Forelimb muscle (tissue), 1 donor: ENCODE measurements around the gene NCKIPSD. TPM values are rescaled to one million over a fixed set of nuclear protein-coding genes. Genes with fewer than 3 reads are reported as not detected.
"Not testable (repeated sequence)": the region's sequence is repeated elsewhere in the genome, so short reads cannot be mapped to it uniquely, and the experiment has no call there.

Experiments used
- DNase-seq: peaks from one replicate; pipeline ENCODE4 v3.0.0-alpha.2; 2013; ENCODE audit warnings: low read depth
- polyA plus RNA-seq: library from polyadenylated mRNA; unstranded; fragments of 120-200 nt; gene quantifications from one replicate; pipeline ENCODE4 v1.2.1, GENCODE V29; 2013; ENCODE audit not compliant: insufficient read length

Gene NCKIPSD
- 8.1 TPM for polyA plus RNA-seq

DNA sequence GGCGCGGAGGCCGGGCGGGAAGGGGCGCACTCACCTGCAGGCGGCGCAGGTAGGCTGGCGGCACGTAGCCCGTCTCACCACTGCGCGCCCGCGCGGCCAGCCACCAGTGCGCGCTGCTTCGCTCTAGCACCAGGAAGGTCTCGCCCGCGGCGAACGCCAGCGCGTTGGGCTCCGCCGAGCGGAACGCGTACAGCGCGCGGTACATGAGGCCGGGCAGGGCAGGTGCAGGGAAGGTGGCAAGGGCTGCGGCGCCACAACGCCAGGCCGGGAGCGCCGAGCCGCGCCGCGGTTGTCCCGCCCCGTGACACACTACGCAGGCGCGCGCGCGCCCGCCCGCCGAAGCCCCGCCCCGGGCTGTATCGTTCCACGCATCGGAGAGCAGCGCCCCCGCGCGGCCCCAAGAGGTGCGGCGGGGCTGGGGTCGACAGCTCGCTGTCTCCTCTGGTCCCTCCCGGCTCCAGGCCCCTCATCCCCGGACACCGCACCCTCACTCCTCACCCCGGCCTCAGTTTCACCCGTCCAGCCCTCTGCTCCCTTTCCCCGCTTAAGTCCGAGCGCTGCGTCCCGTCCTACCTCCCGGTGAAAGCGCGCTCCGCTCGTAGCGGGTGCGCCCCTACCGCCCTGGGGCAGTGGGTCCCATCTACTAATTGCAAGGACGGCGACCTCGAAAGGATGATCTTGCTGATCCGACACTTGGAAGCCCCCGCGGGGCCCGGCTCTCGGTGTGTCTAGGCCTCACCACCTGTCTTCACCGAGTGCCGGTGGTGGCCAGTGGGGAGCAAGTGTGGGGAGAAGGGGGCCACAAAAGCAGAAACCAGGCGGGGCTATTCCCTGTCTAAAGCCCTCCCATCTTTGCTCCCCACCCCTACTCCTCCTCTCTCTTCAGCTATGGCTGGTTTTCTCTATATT lies at the start of gene NCKIPSD:
Gene NCKIPSD, minus strand, starts transcription at position 313 of the 909 bp plus-strand sequence. Its CDS starts 108 bp downstream, at position 205.
- DNase-seq = no peak

DNA sequence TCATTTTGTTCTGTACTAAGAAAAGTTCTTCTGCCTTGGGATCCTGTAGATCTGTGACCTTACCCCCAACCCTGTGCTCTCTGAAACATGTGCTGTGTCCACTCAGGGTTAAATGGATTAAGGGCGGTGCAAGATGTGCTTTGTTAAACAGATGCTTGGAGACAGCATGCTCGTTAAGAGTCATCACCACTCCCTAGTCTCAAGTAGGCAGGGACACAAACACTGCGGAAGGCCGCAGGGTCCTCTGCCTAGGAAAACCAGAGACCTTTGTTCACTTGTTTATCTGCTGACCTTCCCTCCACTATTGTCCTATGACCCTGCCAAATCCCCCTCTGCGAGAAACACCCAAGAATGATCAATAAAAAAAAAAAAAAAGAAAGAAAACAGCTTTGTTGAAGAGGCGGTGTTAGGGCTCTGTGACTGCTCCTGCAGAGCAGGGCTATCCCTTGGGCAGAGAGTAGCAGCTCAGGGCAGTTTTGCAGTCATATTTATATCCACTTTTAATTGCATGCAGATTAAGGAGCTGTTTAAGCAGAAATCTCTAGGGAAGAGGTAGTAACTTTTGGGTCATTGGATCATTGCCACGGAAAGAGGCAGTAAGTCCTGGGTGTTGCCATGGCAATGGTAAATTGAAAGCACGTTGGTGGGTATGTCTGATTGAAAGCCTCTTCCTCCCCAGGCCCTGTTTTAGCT lies 49.5 kb upstream of the NCKIPSD start:
- DNase-seq = not testable (repeated sequence)

DNA sequence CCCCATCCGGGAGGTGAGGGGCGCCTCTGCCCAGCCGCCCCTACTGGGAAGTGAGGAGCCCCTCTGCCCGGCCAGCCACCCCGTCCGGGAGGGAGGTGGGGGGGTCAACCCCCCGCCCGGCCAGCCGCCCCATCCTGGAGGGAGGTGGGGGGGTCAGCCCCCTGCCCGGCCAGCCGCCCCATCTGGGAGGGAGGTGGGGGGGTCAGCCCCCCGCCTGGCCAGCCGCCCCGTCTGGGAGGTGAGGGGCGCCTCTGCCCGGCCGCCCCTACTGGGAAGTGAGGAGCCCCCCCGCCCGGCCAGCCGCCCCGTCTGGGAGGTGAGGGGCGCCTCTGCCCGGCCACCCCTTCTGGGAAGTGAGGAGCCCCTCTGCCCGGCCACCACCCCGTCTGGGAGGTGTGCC lies 48.8 kb upstream of the NCKIPSD start:
- not testable (repeated sequence) for DNase-seq

DNA sequence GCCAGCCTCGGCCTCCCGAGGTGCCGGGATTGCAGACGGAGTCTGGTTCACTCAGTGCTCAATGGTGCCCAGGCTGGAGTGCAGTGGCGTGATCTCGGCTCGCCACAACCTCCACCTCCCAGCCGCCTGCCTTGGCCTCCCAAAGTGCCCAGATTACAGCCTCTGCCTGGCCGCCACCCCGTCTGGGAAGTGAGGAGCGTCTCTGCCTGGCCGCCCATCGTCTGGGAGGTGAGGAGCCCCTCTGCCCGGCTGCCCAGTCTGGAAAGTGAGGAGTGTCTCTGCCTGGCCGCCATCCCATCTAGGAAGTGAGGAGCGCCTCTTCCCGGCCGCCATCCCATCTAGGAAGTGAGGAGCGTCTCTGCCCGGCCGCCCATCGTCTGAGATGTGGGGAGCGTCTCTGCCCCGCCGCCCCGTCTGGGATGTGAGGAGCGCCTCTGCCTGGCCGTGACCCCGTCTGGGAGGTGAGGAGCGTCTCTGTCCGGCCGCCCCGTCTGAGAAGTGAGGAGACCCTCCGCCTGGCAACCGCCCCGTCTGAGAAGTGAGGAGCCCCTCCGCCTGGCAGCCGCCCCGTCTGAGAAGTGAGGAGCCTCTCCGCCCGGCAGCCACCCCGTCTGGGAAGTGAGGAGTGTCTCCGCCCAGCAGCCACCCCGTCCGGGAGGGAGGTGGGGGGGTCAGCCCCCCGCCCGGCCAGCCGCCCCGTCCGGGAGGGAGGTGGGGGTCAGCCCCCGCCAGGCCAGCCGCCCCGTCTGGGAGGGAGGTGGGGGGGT lies 48.2 kb upstream of the NCKIPSD start:
- not testable (repeated sequence) for DNase-seq

DNA sequence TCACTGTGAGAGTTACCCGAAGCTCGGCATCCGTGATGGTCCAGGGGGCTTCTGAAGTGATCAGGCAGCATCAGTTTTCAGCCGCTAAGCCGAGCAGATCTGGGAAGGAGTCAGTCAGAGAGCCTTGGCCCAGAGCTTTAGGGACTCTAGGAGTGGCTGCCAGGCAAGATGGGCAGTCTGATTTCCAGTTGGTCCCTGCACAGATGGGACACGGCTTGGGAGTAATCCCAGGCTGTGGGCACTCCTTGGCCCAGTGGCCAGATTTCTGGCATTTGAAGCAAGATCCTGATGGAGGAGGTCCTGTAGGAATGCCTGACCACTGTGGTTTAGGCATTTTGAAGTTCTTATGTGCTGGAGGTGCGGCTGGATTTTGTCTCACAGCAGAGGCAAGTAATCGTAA lies 41.8 kb upstream of the NCKIPSD start:
- no peak for DNase-seq

DNA sequence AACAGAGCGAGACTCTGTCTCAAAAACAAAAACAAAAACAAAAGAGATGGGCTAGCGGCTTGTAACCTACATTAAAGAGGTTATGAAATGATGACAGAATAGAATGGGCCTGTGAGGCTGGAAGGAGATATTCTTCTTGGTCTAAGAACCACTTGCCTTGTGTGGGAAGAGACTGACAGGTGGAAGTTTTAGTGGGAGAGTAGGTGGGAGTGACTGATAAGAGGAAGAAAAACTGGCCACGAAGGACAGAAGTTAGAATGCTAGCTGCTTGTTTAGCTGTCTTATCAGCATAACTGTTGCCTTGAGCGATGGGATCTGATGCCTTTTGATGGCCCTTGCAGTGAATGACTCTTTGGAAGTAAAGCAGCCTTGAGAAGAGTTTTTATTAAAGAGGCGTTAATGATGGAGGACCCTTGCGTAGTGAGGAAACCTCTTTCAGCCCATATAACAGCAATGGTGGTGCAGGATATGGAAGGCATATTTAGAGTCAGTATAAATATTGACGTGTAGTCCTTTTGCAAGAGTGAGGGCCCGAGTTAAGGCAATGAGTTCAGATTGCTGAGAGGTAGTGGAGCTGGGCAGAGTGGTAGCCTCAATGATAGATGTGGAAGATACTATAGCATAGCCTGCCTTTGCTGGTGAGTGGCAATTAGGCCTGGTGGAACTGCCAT lies 39.6 kb upstream of the NCKIPSD start:
- not testable (repeated sequence) for DNase-seq

DNA sequence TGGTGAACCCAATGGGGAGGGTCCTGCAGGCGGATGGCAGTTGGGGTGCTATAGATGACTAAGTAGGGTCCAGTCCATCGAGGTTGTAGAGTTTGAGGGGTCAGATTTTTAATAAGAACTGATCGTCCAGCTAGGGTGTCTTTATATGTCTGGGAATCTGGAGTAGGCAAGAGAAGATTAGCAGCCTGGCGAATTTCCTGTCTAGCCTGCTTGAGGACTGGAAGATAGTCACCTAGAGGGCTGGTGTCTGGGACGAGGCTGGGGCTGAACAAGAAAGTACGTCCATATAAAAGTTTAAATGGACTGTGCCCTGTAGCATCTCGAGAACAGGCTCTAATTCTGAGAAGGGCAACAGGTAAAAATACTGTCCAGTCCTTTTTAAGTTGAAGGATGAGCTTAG lies 38.0 kb upstream of the NCKIPSD start:
- DNase-seq = no peak

DNA sequence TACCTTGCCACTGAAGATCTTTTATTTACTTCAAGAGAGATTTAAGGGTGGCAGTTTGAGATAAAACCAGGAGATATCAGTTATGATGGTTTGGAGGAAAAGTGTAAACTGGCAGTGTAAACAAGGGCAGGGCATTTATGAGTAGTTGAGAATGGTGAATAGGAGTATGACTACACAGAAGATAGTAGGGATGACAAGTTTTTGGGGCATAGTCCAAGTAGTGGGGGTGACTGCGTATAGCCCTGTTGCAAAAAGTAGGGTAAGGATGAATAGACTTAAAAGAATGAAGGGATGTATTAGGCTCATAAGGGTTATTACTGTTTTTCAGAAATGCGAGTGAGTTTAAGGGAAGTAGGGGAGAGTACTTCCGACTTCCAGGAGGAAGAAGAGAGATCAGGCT lies 37.6 kb upstream of the NCKIPSD start:
- not testable (repeated sequence) for DNase-seq

DNA sequence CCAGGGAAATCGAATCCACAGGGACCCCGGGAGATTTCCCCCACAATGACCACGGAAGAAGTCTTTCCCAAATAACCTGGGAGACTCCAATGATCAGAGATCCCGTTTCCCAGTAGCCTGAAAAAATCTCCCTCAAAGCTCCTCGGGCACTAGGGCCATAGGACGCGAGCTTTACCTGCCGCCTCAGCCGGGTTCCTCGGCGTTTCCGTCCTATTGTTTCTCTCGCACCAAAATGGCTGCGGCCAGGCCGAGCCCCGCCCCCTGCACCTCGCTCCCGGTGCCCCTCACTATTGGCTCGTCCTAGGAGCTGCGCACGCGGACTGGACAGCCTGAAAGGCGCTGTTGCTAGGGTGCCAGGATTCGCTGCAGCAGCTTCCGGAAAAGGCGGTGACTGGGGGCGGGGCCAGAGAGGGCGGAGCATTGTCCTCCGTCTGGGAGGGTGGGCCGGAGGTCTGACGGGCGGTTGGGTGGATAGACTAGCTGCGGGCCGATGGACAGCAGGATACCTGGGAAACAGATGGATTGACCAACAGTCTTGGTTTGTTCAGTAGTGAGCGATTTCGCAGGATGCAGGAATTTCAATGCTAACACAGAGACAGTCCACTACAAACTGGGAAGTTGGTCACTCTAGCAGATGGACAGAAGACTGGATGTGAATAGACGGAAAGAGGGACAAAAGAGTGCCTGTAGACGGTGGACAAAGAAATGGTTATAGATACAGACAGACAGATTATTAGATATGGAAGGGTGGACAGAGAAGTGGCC lies 31.4 kb upstream of the NCKIPSD start, which contains the start of gene IP6K2:
Gene IP6K2, minus strand, starts transcription at position 240 of the 765 bp plus-strand sequence. CDS start 21,930 bp downstream, outside the sequence.
- peak; percentile 94 for DNase-seq

DNA sequence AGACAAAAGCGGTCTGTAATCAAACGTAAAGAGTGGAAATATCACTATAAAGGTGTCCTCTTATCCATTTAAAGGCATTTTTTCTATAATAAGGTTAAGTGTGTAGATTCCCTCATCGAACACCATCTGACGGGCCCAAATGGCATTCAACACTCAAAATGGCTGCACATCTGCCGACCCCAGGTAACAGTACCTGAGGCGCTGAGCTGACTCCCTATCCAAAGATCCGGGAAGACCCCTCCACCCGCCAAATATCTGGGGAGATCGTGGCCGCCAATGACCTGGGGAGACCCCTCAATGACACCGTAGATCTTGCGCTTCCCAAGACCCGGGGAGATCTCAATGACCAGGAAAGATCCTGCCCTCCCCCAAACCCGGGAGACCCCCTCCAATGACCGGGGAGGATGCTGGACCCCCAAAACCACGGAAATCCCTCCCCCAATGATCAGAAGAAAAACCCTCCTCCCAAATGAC lies 30.8 kb upstream of the NCKIPSD start:
- DNase-seq = no peak

DNA sequence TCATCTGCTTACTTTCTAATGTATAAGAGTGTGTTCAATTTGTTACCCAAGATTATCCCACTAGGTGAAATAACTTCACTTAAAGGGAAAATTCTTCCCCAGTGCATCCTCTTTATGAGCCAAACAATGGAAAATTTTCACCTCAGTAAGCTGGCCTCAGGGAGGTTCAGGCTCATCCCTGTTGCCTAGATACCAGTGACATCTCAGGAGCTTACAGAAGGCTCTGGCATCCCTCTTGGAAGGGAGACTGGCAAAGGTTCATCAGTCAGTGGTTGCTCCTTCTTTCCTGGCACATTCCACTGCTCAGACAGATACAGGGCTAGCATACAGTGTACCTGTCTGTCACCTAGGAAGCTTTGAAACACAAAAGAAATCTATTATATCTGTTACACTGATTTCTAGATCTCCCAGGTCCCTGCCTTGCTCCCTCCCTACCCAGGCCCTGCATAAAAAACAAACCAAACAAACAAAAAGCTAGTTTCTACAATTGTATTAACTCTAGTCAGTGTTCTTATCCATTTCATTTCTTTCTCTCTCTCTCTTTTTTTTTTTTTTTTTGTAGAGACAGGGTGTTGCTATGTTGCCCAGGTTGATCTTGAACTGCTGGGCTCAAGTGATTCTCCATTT lies 29.6 kb upstream of the NCKIPSD start:
- no peak for DNase-seq

DNA sequence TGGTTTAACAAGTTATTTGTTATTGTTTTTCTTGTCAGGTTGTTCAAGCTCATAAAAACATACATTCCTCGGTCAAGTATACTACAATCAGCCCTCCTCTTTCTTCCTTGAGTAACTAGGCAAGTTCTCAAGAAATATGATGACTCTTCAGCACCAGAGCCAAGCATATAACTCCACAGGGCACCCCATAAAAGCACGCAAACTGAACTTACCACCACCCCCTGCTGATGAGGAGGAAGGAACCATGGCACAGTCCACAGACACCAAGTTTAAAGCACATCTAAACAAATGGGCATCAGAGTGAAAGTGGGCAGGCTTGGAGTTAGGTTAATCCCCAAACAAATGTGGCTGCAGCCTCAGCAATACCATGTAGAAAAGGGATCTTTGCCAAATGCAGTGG lies 26.0 kb upstream of the NCKIPSD start:
- no peak for DNase-seq

DNA sequence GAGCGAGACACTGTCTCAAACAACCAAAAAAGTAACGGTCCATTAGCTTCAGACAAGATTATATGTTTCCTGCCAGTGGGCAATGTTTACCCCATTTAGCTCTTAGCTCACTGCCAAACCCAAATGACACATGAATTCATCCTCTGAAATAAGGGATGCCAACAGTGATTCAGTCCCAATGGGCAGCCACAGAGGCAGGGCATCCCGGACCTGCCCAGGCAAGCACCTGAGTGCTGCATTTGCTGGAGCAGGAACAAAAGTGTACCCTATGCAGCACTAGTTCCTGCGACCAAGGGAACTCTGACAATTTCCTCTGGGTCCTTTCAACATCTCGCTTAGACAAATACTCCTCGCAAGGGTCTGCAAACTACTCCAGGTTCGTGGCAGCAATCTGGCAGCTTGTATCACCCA lies 23.3 kb upstream of the NCKIPSD start:
- no peak for DNase-seq

DNA sequence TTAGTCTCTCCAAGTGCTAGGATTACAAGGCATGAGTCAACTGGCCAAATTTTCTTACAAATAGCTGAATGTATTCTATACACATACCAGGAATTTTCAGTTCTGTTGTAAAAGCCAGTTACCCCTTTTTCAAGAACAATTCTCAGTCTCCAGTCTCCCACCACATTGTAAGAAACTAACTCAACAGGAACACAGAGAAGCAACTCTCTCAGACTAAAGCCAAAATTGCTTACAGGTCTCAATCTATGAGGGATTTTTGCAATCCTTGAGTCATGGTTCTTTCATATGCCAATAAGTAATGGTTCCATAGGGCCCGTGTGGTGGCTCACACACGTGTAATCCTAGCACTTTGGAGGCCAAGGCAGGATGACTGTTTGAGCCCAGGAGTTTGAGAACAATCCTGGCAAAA lies 22.8 kb upstream of the NCKIPSD start:
- no peak for DNase-seq

DNA sequence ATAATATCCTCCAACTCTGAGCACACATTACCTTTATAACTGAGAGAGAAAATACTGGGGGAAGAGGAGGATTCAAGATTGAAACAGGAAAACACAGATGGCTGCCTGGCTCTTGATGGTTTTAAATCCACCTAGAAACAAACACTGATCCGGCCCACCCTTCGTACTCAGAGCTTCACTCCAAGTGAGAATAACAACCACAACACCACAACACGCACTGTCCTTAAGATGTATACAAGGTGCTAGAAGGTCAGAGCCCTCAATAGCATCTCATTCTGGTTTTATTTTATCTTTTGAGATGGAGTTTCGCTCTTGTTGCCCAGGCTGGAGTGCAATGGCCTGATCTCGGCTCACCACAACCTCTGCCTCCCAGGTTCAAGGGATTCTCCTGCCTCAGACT lies 21.4 kb upstream of the NCKIPSD start:
- DNase-seq = no peak

DNA sequence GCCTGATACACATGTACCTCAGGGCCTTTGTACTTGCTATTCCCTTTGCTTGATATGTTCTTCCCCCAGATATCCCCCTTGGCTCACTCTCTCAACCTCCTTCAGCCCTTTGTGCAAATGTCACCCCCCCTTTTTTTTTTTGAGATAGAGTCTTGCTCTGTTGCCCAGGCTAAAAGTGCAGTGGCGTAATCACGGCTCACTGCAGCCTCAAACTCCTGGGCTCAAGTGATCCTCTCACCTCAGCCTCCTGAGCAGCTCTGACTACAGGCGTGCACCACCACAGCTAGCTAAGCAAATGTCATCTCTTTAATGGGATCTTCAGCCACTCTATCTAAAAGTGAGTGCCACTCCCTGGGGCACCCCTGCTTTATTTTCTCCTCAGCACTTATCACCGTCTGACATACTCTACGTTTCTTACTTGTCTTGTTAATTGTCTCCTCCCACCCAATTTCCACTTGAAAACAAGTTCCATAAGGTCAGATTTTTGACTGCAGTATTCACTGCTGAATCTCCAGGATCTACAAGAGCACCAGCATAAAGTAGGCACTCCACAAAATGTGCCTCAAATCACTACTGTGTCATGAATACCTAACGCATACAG lies 16.7 kb upstream of the NCKIPSD start:
- DNase-seq = no peak

DNA sequence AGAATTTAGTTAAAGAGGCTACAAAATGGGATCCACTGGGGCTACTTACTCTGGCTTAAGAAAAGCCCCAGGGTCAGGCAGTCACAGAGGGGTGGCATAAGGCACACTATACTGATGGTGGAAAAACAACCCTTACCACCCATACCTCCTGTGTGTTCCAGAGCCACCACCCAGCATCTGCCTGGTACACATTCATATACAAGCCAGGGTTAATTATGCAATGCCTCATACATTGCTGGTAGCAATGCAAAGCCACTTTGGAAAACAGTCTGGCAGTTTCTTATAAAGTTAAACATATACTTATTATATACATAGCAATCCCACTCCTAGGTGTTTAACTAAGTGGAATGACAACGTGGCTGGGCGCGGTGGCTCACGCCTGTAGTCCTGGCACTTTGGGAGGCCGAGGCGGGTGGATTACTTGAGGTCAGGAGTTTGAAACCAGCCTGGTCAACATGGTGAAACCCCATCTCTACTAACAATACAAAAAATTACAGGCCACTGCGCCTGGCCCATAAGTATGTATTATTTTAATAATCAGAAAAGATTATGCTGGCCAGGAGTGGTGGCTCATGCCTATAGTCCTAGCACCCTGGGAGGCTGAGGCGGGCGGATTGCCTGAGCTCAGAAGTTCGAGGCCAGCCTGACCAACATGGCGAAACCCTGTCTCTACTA lies 15.2 kb upstream of the NCKIPSD start:
- DNase-seq = no peak

DNA sequence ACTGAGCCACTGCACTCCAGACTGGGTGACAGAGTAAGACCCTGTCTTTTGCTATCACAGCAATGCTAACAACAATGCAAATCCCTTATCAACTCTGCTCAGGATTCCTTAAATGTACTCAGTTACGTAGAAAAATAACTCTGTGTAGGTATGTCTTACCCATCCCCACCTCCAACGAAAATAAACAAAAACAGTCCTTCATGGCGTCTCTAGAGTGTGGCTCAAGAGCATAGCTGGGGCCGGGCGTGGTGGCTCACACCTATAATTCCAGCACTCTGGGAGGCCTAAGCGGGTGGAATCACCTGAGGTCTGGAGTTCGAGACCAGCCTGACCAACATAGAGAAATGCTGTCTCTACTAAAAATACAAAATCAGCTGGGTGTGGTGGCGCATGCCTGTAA lies 13.2 kb upstream of the NCKIPSD start:
- no peak for DNase-seq

DNA sequence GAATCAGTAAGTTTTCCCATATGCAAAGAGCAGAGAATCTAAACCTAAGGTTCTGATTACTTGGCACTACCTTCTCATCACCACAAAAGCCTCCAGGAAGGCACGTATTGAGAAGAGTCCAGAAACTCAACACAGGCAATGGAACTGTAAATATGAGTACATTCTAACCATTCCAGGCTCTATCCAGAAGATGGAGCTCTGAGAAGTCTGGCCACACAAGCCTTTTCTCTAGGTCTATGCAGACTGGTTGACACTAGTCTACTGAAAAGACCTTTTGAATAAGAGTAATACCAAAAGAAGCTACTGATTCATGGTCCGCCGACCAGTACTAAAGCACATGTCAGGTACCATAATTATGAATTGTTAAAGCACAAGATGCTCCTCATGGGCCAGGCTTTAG lies 12.2 kb upstream of the NCKIPSD start:
- DNase-seq = no peak
